ENCODE results near the gene TLE6.
A peak's percentile ranks its signal among the peaks of the same experiment; 100 is the strongest.
"Not testable (repeated sequence)": the region's sequence is repeated elsewhere in the genome, so short reads cannot be mapped to it uniquely, and the experiment has no call there.

TLE6 gene

DNA sequence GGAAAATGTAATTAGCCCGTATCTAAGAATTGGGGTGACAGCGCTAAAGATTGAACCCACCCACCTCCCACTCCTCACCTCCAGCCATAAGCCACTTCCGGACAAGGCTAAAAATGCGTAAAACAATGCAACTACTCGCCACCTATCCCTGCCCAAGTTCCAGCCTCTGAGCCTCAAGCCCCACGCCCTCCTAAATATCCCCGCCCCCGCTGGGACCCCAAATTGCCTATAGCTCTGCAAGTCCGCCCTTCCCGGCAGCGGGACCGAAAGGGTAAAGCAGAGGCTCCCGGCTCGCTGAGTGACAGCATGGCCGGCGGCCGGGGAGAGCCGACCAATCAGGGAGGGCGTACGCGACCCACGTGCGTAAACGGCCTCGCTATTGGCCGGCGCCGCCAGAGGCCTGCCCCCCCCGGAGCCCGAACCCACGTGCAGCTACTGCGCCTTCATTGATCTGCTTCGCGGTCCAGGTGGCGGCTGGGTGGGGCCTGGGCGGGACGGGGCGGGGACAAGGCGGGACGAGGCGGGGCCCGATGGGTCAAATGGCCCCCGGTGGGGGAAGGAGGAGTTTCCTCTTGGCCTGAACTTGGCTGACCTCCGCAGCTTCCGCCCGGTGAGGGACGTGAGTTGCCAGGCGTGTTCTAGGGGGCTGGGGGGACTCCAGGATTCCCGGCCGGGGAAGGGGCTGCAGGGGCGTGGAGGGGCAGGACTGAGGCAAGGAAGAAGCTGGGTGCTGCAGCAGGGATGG, at the start of gene TLE6:
TSS of gene TLE6 (plus strand) at position 564 of the 745 bp plus-strand sequence. CDS start 670 bp downstream, outside the sequence.
- FAIRE-seq, result no peak

- no peak for FAIRE-seq
Observed at GRCh38 chr19:2933490-2933910, 43.9 kb upstream of the TLE6 start.

- not testable (repeated sequence) for FAIRE-seq
Observed at GRCh38 chr19:2935863-2936262, 41.5 kb upstream of the TLE6 start.

- no peak for FAIRE-seq
Observed at GRCh38 chr19:2942928-2943640, 34.3 kb upstream of the TLE6 start.

GRCh38 chr19:2944403-2944774, 33.0 kb upstream of the TLE6 start:
- no peak for FAIRE-seq

DNA sequence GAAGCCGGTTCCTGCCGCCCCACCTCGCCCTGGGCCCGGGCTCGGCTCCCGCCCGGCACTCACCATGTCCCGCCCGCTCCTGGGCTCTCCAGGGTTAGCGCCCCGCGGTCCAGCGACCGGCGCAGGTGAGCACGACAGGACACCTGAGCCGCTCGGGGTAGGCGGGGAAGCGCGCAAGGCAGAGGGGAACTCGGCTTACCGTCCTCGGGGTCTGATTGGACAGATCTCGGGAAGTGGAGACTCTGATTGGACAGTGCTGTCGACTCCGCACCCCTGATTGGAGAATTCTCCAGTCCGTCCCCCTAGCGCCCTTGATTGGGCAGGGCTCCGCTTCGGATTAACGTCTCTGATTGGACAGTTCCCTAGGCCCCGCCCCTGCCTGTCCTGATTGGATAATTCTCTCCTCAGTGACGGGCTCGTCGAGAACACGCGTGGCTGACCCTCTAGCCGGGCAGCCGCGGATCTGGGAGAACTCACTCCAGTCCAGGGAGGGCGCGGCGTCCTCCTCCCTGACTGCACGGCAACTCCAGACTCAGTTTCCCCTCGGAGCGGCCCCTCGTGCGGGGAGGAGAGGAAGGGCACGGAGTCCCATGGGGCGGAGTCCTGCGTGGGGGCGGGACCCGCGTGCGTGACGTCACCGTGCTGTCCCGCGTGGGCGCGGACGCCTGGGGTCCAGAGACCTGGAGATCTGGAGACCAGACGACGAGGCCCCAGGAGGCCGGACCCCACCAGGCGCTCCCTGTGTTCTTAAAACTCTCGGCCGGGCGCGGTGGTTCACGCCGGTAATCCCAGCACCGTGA, 32.4 kb upstream of the TLE6 start, which contains the start of gene ZNF77:
TSS of gene ZNF77 (minus strand) at position 197 of the 800 bp plus-strand sequence. CDS start at position 66, 131 bp downstream.
- peak; percentile 66 for FAIRE-seq

DNA sequence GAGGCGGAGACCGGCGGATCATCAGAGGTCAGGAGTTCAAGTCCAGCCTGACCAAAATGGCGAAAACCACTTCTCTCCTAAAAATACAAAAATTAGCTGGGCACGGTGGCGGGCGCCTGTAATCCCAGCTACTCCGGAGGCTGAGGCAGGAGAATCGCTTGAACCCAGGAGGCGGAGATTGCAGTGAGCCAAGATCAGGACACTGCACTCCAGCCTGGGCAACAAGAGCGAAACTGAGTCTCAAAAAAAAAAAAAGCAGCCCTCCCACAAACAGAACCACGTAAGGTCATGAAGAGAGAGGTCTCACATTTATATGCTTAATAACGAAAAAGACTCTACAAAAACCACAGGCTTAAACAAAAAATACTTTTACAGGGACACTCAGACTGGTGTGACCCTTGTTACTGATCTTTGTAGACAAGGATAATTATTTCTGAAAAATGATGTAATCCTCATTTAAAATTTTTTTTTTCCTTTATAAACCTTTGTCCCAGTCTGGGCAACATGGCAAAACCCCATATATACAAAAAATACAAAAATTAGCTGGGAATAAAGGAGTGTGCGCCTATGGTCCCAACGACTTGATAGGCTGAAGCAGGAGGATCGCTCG, 31.7 kb upstream of the TLE6 start:
- FAIRE-seq, result no peak

DNA sequence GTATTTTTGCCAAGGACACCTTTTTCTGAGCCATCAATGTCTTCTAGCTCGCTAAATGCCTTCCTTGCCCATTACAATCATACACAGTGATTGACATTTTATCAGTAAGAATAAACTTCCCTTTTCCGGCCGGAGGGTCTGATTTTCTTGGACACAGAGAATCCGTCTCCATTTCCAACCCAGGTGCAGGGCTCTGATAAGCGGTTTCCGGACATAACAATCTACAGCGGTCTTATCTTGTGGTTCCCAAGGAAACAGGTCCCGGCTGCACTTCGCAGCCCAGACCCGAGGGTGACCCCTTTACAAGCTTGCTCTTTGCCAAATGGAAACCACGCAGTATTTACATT, 27.5 kb upstream of the TLE6 start:
- FAIRE-seq, result no peak

DNA sequence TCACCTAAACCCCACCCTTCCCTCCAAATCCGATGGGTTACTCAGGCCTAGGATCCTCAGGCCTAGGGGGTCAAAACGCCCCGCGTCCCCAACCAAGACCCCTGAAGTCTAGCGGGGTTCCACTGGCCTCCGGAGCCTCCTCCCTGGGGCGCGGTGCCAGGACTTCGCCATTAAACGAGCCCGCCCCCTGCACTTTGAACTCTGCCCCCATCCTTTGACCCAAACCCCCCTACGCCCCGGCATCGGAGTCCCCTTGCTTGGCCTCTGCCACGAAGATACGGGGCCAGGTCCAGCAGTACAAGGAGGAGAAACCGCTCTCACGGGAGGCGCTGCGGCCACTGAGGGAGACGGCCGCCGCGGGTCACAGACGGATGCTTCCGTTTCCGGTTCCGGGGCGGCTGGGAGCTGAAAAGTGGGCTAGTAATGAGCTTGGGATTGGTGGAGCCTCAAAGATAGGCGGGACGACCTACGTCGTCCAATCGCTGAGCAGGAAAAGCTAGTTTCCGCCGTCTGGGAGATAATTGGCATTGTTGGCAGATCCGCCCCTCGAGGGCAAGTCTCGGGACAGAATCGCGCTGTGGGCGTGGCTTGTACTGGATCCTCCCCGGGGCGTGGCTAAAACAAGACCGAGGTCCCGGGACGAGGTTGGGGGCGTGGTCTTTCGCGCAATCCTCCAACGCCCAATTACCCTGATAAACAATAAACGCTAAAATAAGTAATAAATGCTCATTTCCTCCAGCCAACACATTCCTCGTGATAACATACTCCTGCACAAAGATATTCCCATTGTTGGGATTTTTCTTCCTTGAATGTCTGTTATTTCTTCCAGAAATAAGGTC, 26.9 kb upstream of the TLE6 start:
- FAIRE-seq, result peak; percentile 95

GRCh38 chr19:2952953-2953481, 24.3 kb upstream of the TLE6 start:
- FAIRE-seq, result no peak

DNA sequence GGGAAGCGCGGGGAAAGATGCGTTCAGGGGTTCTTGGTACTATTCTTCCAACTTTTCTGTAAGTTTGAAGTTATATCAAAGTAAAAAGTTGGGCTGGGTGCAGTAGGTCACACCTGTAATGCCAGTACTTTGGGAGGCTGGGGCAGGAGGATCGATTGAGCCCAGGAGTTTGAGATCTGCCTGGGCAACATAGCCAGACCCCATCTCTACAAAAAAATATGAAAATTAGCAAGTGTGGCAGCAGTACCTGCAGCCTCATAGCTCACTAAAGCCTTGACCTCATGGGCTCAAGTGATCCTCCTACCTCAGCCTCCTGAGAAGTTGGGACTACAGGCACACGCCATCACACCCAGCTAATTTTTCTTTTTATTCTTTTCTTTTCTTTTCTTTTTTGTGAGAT, 20.2 kb upstream of the TLE6 start:
- FAIRE-seq, result no peak

DNA sequence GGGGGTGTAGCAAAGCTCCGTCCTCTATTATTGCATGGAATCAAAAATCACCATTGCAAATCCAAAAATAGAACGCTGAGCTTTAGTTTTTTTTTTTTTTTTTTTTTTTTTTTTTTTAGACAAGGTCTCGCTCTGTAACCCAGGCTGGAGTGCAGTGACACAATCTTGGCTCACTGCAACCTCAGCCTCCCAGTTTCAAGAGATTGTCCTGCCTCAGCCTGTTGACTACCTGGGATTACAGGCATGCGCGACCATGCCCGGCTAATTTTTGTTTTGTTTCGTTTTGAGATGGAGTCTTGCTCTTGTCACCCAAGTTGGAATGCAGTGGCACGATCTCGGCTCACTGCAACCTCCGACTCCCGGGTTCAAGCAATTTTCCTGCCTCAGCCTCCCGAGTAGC, 17.2 kb upstream of the TLE6 start:
- no peak for FAIRE-seq

DNA sequence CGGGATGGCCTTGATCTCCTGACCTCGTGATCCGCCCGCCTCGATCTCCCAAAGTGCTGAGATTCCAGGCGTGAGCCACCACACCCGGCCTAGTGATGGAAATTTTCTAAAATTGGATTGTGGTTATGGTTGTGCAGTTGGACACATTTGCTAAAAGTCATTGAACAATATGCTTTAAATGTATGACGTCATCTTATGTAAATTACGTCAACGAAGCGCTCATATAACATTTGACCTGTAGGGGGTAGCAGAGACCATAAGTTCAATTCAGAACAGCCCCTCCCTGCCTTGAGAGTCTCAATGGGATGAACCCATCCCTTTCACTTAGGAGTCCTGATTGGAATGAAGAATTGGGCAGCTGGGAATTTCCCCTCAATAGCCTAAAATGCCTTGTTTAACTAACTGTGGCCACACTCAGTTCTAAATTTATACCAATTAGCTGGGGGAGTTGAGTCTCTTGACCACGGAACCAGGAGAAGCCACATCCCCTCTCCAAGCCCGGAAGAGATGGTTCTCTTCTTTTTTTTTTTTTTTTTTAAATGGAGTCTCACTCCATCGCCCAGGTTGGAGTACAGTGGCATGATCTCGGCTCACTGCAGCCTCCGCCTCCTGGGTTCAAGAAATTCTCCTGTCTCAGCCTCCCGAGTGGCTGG, 15.2 kb upstream of the TLE6 start:
- peak; percentile 49 for FAIRE-seq

DNA sequence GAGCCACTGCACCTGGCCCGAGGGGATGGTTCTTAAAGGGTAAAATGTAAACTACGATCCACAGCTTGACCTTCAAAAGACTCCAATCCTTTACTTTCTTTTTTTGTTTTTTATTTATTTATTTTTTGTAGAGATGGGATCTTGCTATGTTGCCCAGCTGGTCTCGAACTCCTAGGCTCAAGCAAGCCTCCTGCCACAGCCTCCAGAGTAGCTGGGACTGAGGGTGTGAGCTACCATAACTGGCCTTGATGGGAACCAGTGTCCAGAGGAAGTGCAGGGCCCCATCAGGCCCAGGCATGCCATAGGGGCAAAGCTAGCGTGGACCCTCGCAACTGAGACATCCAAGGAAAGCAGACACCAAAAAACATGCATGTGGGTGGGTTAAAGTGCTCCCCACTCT, 14.2 kb upstream of the TLE6 start:
- FAIRE-seq, result no peak

DNA sequence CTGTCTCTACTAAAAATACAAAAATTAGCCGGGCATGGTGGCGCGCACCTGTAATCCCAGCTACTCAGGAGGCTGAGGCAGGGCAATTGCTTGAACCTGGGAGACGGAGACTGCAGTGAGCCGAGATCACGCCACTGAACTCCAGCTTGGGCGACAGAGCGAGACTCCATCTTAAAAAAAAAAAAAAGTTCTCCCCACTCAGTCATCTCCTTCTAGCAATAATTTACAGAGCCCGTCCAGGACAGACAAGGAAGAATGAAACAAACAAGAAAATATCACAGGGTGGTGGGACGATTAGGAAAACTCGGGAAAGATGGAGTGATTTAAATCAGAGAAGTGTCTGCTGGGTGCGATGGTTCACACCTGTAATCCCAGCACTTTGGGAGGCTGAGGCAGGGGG, 13.7 kb upstream of the TLE6 start:
- not testable (repeated sequence) for FAIRE-seq

DNA sequence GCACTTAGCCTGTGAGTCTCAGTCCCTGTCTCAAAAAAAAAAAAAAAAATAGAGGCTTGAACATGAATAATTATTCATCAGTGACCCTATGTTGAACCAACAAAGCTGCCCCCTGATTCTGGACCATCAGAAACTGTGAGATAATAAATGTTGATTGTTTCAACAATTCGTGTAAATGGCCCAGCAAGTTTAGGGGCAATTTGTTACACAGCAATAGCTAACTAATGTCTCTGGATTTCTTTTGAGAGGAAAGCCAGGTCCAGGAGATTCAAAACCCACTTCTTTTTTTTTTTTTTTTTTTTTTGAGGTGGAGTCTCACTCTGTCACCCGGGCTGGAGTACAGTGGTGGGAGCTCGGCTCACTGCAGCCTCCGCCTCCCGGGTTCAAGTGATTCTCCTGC, 12.5 kb upstream of the TLE6 start:
- FAIRE-seq, result no peak

DNA sequence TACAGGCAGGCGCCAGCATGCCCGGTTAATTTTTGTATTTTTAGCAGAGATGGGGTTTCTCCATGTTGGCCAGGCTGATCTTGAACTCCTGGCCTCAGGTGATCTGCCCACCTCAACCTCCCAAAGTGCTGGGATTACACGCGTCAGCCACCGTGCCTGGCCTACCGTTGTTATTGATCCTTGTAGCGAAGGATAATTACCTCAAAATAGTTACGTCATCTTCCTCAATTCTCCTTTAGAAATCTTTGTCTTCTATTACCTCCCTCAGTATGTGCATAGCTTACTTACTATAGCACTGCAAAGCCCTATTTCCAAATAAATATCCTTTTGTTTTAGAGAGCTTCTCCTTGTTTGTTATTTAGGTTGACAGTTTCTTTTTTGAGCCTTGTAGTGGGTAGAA, 9.4 kb upstream of the TLE6 start:
- no peak for FAIRE-seq

- no peak for FAIRE-seq
Observed at GRCh38 chr19:2969104-2969504, 8.3 kb upstream of the TLE6 start.

- FAIRE-seq, result no peak
Observed at GRCh38 chr19:2970201-2970835, 7.0 kb upstream of the TLE6 start.

DNA sequence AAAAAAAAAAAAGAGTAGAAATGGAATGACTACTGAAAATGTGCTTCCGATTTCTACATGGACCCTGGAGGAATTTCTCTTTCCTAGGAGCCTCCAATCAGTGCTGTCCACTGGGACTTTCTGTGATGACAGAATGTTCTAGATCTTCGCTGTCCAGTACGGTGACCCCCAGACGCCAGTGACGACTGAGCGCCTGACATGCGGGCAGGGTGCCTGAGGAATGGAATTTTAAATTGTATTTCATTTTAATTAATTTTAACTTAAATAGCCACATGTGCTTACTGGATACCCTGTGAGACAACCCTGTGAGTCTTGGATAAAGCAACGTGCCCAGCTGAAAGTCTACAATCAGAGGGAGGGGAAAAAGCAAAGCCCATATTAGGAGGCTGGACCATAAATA, 4.1 kb upstream of the TLE6 start:
- FAIRE-seq, result no peak
